ENCODE measurements around the gene CD302.

DNA sequence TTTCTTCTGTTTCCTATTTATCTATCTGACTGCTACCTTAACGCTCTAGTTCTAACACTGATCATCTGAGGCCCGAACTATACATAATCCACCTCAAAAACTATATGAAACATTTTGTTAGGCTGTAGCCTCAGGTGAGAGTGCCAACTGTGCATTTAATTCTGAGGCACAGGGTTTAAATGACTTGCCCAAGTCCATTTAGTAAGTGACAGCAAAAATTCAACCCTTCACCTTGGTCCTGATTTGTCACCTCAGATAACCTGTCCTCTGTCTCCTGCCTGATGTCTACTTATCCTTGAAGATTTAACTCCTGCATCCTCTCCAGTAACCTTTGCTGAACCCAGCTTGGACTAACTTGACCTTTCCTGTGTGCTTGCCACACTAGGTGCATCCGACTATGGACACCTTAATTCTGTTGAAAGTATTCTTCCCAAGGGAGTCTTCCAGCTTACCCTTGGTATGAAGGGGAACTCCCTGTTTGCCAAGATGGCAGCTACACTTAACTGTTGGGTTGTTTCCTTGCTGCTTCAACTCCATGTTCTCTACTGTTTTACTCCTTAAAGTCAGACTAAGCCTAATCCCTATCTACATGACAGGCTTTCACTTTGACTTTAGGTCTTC, 23.5 kb downstream of the CD302 start:
- TF ChIP-seq CTCF (IDR thresholded peaks at IDR 0.05): no peak
- TF ChIP-seq POLR2A (IDR thresholded peaks at IDR 0.05): no peak

Data from body of pancreas (tissue), 4 donors.